ENCODE results near the gene ELOA2.

The ELOA2 gene, protein sequence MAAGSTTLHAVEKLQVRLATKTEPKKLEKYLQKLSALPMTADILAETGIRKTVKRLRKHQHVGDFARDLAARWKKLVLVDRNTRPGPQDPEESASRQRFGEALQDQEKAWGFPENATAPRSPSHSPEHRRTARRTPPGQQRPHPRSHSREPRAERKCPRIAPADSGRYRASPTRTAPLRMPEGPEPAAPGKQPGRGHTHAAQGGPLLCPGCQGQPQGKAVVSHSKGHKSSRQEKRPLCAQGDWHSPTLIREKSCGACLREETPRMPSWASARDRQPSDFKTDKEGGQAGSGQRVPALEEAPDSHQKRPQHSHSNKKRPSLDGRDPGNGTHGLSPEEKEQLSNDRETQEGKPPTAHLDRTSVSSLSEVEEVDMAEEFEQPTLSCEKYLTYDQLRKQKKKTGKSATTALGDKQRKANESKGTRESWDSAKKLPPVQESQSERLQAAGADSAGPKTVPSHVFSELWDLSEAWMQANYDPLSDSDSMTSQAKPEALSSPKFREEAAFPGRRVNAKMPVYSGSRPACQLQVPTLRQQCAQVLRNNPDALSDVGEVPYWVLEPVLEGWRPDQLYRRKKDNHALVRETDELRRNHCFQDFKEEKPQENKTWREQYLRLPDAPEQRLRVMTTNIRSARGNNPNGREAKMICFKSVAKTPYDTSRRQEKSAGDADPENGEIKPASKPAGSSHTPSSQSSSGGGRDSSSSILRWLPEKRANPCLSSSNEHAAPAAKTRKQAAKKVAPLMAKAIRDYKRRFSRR

DNA sequence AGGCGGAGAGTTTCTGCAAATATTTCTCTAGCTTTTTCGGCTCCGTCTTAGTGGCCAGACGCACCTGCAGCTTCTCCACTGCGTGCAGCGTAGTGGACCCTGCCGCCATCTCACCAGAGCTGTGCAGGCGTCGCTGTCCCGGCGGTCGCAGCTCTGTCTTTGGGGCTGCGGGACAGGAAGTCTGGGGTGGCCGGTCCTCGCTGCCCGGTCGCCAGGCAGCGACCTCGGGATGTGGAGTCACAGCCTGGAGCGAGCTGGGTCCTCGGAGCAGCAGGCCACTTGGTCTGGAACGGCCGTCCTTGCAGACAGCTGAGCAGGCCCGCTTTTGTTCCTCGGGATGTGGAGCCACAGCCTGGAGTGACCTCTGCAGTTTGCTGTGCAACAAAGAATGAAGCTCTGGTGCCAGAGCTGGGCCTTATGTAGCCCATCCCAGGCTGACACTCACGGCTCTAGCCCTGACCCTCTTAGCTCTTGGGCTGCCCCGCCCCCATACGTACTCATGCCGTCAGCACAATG lies at the start of gene ELOA2:
ELOA2 (minus strand) TSS at position 466 of the 516 bp plus-strand sequence; CDS start at position 109, 357 bp downstream.
- Mint-ChIP-seq H3K36me3 (ENCODE audit: low read depth) (no peaks in the 10 kb centered on the region), H3K4me3 (no peak within 1 kb of the TSS), H3K27ac (no peak within 1 kb of the TSS), H3K9me3 (peaks cover 47% of the 10 kb centered on the region), H3K27me3 (no peaks in the 10 kb centered on the region), H3K4me1 (ENCODE audit: low read depth) (no peaks in the 10 kb centered on the region)
- intact Hi-C loops (cut with micrococcal nuclease): no loop called here

DNA sequence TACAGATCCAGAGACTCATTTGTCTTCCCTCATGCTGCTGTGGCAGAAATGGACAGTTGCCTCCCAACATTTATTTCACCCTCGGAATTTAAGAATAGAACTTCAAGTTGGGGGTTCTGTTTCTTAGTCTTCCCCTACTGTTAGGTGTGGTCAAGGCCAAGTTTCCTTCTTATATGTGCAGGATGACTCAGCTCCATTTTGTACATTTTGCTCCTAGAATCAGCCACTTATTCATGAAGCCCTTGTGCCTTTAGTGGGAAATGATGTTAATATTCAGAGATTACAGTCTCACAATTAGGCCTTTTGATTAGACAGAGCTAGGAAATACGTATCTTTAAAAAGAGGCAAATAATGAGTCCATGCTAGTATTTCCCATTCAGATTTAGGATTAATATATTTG lies 46.2 kb upstream of the ELOA2 start:
- H3K36me3 Mint-ChIP-seq (ENCODE audit: low read depth): no peaks in the 10 kb centered on the region
- H3K4me3 Mint-ChIP-seq: no peak overlapping the region
- no peaks in the 10 kb centered on the region for H3K4me1 Mint-ChIP-seq (ENCODE audit: low read depth)
- H3K9me3 Mint-ChIP-seq: no peaks in the 10 kb centered on the region
- H3K27ac Mint-ChIP-seq: no peak overlapping the region
- H3K27me3 Mint-ChIP-seq: no peaks in the 10 kb centered on the region
- intact Hi-C loops (cut with micrococcal nuclease): no loop called here

DNA sequence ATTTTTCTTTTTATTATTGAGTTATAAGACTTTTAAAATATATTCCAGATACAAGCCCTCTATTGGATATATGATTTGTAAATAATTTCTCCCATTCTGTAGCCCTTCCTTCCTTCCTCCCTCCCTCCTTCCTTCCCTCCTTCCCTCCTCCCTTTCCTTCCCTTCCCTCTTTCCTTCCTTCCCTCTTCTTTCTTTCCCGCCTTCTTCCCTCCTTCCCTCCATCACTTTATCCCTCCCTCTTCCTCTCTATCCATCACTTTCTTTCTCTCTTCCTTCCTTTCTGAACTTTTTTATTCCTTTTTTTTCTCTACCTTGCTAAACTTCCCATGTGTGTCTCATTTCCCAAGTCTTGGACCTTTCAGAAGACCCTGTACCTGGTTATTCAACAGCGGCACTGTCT lies 45.5 kb upstream of the ELOA2 start:
- Mint-ChIP-seq H3K9me3 (no peaks in the 10 kb centered on the region), H3K27ac (no peak overlapping the region), H3K4me1 (ENCODE audit: low read depth) (no peaks in the 10 kb centered on the region), H3K4me3 (no peak overlapping the region), H3K36me3 (ENCODE audit: low read depth) (no peaks in the 10 kb centered on the region), H3K27me3 (no peaks in the 10 kb centered on the region)
- intact Hi-C loops (cut with micrococcal nuclease): no loop called here

DNA sequence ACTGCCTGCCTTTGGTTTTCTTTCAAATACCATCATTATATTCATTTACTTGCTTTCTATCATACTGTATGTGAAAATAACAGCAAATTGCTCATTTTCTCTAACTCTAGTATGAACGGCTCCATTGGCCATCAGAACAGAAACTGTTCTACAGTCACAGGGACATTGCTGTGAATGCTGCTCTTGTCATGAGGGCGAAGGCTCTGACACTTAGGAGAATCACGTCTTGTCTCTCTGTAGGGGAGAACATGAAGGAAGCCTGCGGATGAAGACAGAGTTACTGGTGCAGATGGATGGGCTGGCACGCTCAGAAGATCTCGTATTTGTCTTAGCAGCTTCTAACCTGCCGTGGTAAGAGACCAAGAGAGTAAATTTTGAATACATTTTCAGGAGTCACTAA lies 41.7 kb upstream of the ELOA2 start:
- Mint-ChIP-seq H3K27ac (no peak overlapping the region), H3K9me3 (no peaks in the 10 kb centered on the region), H3K27me3 (no peaks in the 10 kb centered on the region), H3K4me1 (ENCODE audit: low read depth) (no peaks in the 10 kb centered on the region), H3K4me3 (no peak overlapping the region), H3K36me3 (ENCODE audit: low read depth) (no peaks in the 10 kb centered on the region)
- intact Hi-C loops (cut with micrococcal nuclease): no loop called here

DNA sequence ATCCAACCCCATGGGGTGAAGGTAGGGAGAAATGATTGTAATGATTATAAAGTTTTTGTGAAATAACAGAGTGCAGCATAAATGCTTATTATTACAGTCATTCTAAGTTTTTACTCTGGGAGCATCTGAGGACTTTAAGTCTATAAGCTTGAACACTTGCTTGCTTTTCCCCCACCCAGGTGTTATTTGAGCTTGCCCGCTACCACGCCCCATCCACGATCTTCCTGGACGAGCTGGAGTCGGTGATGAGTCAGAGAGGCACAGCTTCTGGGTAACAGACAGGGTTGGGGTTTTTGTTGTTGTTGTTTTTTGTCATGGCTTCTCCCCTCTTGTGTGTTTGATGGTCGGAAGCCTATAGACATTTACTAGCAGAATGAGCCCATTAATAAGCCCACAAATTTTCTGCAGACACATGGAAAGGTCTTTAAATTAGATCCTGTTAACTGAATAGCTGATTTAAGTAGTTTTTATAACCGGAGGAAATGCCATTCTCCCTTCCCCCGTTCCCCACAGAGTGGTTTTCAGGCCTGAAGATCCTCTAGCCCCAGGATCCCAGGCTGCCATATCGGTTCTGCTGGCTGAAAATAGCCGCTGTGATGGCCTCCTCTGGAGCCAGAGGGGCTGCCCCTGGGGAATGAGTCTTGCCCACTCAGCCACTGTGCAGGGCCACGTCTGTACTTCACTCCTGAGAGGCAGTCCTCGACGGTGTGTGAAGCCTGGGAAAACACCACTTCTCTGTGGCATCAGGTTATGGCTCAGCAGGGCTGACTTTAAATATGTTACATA lies 39.9 kb upstream of the ELOA2 start:
- H3K9me3 Mint-ChIP-seq: no peaks in the 10 kb centered on the region
- no peak overlapping the region for H3K27ac Mint-ChIP-seq
- H3K27me3 Mint-ChIP-seq: no peaks in the 10 kb centered on the region
- no peak overlapping the region for H3K4me3 Mint-ChIP-seq
- H3K36me3 Mint-ChIP-seq (ENCODE audit: low read depth): no peaks in the 10 kb centered on the region
- H3K4me1 Mint-ChIP-seq (ENCODE audit: low read depth): no peaks in the 10 kb centered on the region
- intact Hi-C loops (cut with micrococcal nuclease): no loop called here

DNA sequence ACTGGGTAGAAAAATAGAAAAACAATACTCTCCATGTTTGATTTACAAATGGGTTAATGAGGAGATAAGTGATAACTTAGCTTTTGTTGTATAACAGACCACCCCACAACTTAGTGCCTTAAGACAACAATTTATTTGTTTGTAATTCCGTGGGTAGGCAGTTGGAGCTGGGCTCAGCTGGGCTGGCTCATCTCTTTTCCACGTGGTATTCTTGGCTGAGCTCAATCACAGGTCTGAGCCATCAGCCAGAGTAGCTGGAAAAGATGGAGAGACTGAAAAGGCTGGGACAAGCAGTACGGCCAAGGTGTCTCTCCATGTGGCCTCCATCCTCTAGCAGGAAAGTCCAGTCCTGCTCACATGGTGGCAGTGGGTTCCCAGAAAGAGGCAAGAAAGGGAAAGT lies 32.2 kb upstream of the ELOA2 start:
- Mint-ChIP-seq H3K4me3 (no peak overlapping the region), H3K36me3 (ENCODE audit: low read depth) (no peaks in the 10 kb centered on the region), H3K4me1 (ENCODE audit: low read depth) (no peaks in the 10 kb centered on the region), H3K27me3 (no peaks in the 10 kb centered on the region), H3K9me3 (no peaks in the 10 kb centered on the region), H3K27ac (no peak overlapping the region)
- intact Hi-C loops (cut with micrococcal nuclease): no loop called here

DNA sequence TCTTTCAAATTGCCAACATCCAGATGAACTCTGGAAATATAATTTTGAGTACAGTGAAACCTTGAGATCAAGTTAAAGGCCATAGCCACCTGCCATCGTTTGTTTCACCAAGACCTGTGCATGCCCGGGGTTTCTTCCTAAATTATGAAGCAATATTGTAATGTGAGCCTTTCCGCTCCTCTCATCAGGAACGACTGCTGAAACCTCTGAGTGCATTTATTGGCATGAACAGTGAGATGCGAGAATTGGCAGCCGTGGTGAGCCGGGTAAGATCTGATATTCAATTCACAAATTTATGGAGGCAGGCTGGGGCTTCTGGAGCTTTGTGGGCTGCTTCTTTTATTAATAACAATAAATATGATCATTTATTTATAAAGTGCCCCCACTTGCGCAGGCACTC lies 27.7 kb upstream of the ELOA2 start:
- Mint-ChIP-seq H3K27me3 (no peaks in the 10 kb centered on the region), H3K4me3 (no peak overlapping the region), H3K27ac (no peak overlapping the region), H3K36me3 (ENCODE audit: low read depth) (no peaks in the 10 kb centered on the region), H3K4me1 (ENCODE audit: low read depth) (no peaks in the 10 kb centered on the region), H3K9me3 (no peaks in the 10 kb centered on the region)
- intact Hi-C loops (cut with micrococcal nuclease): no loop called here

DNA sequence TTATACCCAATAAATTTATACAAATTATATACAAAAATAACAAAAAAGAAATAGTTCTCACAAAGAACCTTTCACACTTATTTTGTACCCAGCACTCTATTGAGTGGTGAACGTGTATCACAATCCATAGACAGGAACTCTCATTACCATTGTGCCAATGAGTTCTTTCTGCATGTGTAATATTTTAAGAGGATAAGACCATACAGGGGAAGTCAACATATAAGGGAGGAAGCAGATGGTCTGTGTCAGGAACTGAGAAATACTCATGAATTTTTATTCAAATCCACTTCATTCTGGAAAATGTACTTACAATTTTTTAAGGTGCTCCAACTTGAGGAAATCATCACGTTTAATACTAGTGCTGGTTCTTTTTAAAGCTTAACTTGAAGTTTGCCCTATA lies 27.1 kb upstream of the ELOA2 start:
- Mint-ChIP-seq H3K27ac (no peak overlapping the region), H3K36me3 (ENCODE audit: low read depth) (no peaks in the 10 kb centered on the region), H3K4me1 (ENCODE audit: low read depth) (no peaks in the 10 kb centered on the region), H3K27me3 (no peaks in the 10 kb centered on the region), H3K4me3 (no peak overlapping the region), H3K9me3 (no peaks in the 10 kb centered on the region)
- intact Hi-C loops (cut with micrococcal nuclease): no loop called here

DNA sequence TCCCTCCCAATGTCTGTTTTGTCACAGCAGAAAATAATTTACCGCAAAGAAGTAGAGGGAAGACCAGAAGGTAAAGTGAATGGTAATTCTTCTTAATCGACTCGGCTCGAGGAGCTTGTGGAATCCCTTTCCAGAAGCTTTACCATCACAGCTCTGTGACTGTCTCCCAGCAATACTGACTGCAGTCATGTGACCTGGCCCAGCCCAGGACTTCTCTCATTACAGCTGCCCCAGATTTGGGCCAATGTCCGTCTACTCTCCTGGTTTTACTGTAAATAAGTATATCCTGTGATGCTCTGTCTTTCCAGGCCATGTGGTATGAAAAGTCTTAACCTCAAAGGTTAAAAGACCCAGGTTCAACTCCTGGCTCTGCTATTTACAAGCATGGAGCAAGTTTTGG lies 18.9 kb upstream of the ELOA2 start:
- no peaks in the 10 kb centered on the region for H3K36me3 Mint-ChIP-seq (ENCODE audit: low read depth)
- peaks cover 3% of the 10 kb centered on the region for H3K27me3 Mint-ChIP-seq
- no peaks in the 10 kb centered on the region for H3K9me3 Mint-ChIP-seq
- H3K4me3 Mint-ChIP-seq: no peak overlapping the region
- intact Hi-C loops (cut with micrococcal nuclease): no loop called here
- no peaks in the 10 kb centered on the region for H3K4me1 Mint-ChIP-seq (ENCODE audit: low read depth)
- H3K27ac Mint-ChIP-seq: no peak overlapping the region

DNA sequence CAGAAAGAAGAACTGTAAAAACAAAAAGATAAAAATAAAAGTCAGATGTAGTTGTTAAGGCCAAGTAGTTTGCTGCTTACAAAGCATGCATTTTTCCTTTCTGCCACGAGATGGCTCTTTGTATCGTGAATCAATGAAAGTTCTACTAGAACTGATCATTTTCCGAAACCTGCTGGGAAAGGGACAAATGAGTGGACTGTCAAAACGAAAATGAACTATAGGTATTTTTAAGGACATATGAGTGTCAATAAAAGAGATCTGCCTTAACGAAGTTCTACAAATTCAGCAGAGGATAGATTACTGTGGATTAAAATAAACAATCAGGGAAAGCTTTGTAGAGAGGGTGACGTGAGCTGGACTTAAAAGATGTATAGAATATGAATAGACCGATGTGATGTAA lies 15.0 kb upstream of the ELOA2 start:
- Mint-ChIP-seq H3K4me1 (ENCODE audit: low read depth) (no peaks in the 10 kb centered on the region), H3K9me3 (no peaks in the 10 kb centered on the region), H3K27me3 (peaks cover 3% of the 10 kb centered on the region), H3K27ac (no peak overlapping the region), H3K4me3 (no peak overlapping the region), H3K36me3 (ENCODE audit: low read depth) (no peaks in the 10 kb centered on the region)
- intact Hi-C loops (cut with micrococcal nuclease): loop anchor here (1.0 to 2.0 kb wide), 2 partner anchors 155 to 698 kb away; no protein-coding TSS in a partner anchor

DNA sequence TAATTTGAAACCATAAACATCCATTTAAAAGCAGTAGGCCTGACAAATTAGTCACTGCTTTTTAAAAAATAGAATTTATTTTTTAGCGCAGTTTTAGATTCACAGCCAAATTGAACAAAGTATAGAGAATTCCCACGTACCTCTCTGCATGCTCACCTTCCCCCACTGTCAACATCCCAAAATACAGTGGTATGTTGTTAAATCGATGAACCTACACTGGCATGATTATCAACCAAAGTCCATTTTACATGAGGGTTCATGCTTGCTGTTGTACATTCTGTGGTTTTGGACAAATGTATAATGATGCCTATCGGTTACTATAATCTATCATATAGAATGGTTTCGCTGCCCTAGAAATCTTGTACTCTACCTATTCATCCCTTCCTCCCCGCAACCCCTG lies 5.6 kb upstream of the ELOA2 start:
- H3K27me3 Mint-ChIP-seq: no peaks in the 10 kb centered on the region
- intact Hi-C loops (cut with micrococcal nuclease): no loop called here
- H3K27ac Mint-ChIP-seq: no peak overlapping the region
- H3K4me1 Mint-ChIP-seq (ENCODE audit: low read depth): no peaks in the 10 kb centered on the region
- H3K9me3 Mint-ChIP-seq: no peaks in the 10 kb centered on the region
- no peak overlapping the region for H3K4me3 Mint-ChIP-seq
- no peaks in the 10 kb centered on the region for H3K36me3 Mint-ChIP-seq (ENCODE audit: low read depth)

DNA sequence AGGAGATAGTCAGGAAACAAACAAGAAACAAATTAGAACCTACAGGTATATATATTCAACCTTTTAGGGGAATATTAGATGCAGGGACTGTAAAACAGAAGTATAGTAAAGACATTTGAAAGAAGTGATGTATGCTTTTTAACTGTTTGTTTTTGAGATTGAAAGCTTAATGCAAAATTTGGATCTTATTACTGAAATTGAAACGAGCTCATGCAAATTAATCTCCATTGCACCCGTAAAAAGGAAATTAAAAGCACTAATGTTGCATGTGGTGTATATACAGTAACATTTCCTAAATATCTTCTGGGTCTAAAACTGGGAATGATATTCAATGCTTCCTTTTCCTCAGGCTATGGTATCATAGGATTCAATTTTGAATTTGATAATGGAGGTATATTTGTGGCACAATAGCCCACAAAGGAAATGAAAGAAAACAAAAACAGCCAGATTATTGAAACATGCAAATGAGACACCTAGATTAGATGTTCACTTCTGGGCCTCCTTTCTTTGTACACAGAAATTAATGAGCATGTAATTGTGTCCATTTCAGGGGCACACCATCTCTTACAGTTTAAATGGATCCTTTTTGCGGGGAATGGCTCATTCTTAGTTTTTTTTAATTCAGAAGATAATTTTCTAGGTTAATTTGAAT lies 1.6 kb upstream of the ELOA2 start:
- Mint-ChIP-seq H3K27ac (no peak overlapping the region), H3K27me3 (no peaks in the 10 kb centered on the region), H3K4me1 (ENCODE audit: low read depth) (no peaks in the 10 kb centered on the region), H3K4me3 (no peak overlapping the region), H3K9me3 (peaks cover 34% of the 10 kb centered on the region), H3K36me3 (ENCODE audit: low read depth) (no peaks in the 10 kb centered on the region)
- intact Hi-C loops (cut with micrococcal nuclease): no loop called here

DNA sequence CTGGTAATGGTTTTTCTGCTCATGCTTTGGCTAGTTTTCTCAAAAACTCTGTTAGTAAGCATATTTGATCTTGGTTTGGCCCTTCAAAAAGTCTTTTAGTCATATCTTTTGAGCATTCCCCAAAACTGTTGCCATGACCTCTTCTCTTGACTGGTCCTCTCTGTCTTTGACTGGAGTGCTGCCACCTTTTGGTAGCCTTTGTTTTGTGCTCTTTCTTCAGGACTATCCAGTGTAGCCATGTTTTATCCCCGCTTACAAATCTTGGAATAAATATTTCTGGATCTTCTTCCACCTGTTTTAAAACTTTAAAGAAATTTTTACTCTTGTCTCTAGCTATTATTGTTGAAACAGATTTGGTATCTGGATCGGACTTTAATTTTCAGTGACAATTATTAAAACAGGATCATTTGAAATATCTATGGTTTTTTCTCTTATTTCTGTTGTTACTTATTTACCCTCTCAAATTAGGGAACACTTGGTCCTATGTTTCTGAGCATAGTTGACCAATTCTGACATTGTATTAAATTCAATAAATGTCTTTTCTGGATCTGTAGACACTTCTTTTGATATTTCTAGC lies 965 bp upstream of the ELOA2 start:
- intact Hi-C loops (cut with micrococcal nuclease): no loop called here
- Mint-ChIP-seq H3K36me3 (ENCODE audit: low read depth) (no peaks in the 10 kb centered on the region), H3K9me3 (peaks cover 41% of the 10 kb centered on the region)

More for the DNA sequence above, 965 bp upstream of the ELOA2 start:
- Mint-ChIP-seq H3K27ac (no peak overlapping the region), H3K4me3 (no peak overlapping the region), H3K27me3 (no peaks in the 10 kb centered on the region), H3K4me1 (ENCODE audit: low read depth) (no peaks in the 10 kb centered on the region)

All from dendritic cell treated with granulocyte-macrophage colony-stimulating factor and Interleukin-4, amounts not matched to agents 40 ng/mL and 50 ng/mL, for 4 days (primary cell).